Measurements from ENCODE around the gene TNFRSF4. TPM values are rescaled to one million over a fixed set of nuclear protein-coding genes. Genes with fewer than 3 reads are reported as not detected.
A peak's percentile ranks its signal among the peaks of the same experiment; 100 is the strongest.

TNFRSF4 gene
- total RNA-seq, 1 experiment from 2014 or later = not detected

GRCh38 chr1:1170215-1171091 lies 43.5 kb downstream of the TNFRSF4 start:
- no peak for DNase-seq (ENCODE audit: low read depth)

- DNase-seq (ENCODE audit: low read depth) = no peak
Observed at GRCh38 chr1:1169429-1170214, 44.3 kb downstream of the TNFRSF4 start.

GRCh38 chr1:1168451-1169411 lies 45.2 kb downstream of the TNFRSF4 start:
- DNase-seq (ENCODE audit: low read depth) = no peak

GRCh38 chr1:1167841-1168450 lies 46.0 kb downstream of the TNFRSF4 start:
- no peak for DNase-seq (ENCODE audit: low read depth)

- no peak for DNase-seq (ENCODE audit: low read depth)
Observed at GRCh38 chr1:1167398-1167821, 46.5 kb downstream of the TNFRSF4 start.

- DNase-seq (ENCODE audit: low read depth) = no peak
Observed at GRCh38 chr1:1166642-1167397, 47.1 kb downstream of the TNFRSF4 start.

GRCh38 chr1:1165900-1166421 lies 48.0 kb downstream of the TNFRSF4 start:
- DNase-seq (ENCODE audit: low read depth) = no peak

- no peak for DNase-seq (ENCODE audit: low read depth)
Observed at GRCh38 chr1:1165485-1165884, 48.5 kb downstream of the TNFRSF4 start.

- peak; percentile 58 for DNase-seq (ENCODE audit: low read depth)
Observed at GRCh38 chr1:1164701-1165451, 49.1 kb downstream of the TNFRSF4 start.

GRCh38 chr1:1164361-1164700 lies 49.6 kb downstream of the TNFRSF4 start:
- DNase-seq (ENCODE audit: low read depth) = no peak

GRCh38 chr1:1163538-1164070 lies 50.3 kb downstream of the TNFRSF4 start:
- DNase-seq (ENCODE audit: low read depth) = no peak

- DNase-seq (ENCODE audit: low read depth) = no peak
Observed at GRCh38 chr1:1162597-1163537, 51.1 kb downstream of the TNFRSF4 start.

- no peak for DNase-seq (ENCODE audit: low read depth)
Observed at GRCh38 chr1:1161683-1162079, 52.3 kb downstream of the TNFRSF4 start.

Other genes with a start within 250 kb of the TNFRSF4 start
- 0.11 and 3.8 TPM in 2 replicates for gene PLEKHN1, start 247.7 kb downstream of the TNFRSF4 start, total RNA-seq (2014; rRNA removed; shearing (Covaris generic))
- not detected in 2 replicates for gene PERM1, start 232.1 kb downstream of the TNFRSF4 start, total RNA-seq (2014; rRNA removed; shearing (Covaris generic))
- 30.1 and 36.3 TPM in 2 replicates for gene HES4, start 214.1 kb downstream of the TNFRSF4 start, total RNA-seq (2014; rRNA removed; shearing (Covaris generic))
- 219 and 238 TPM in 2 replicates for gene ISG15, start 200.7 kb downstream of the TNFRSF4 start, total RNA-seq (2014; rRNA removed; shearing (Covaris generic))
- 66.6 and 72.0 TPM in 2 replicates for gene AGRN, start 194.0 kb downstream of the TNFRSF4 start, total RNA-seq (2014; rRNA removed; shearing (Covaris generic))
- gene RNF223, start 139.8 kb downstream of the TNFRSF4 start, total RNA-seq (2014; rRNA removed; shearing (Covaris generic)) = not detected in 2 replicates
- gene C1orf159, start 98.1 kb downstream of the TNFRSF4 start, total RNA-seq (2014; rRNA removed; shearing (Covaris generic)) = 14.8 and 19.1 TPM in 2 replicates
- not detected in 2 replicates for gene TTLL10, start 40.3 kb downstream of the TNFRSF4 start, total RNA-seq (2014; rRNA removed; shearing (Covaris generic))
- gene TNFRSF18, start 7.6 kb downstream of the TNFRSF4 start, total RNA-seq (2014; rRNA removed; shearing (Covaris generic)) = 0.89 and 1.9 TPM in 2 replicates
- gene SDF4, start 17.8 kb upstream of the TNFRSF4 start, total RNA-seq (2014; rRNA removed; shearing (Covaris generic)) = 84.4 and 91.8 TPM in 2 replicates
- gene B3GALT6, start 18.1 kb upstream of the TNFRSF4 start, total RNA-seq (2014; rRNA removed; shearing (Covaris generic)) = 44.5 and 49.1 TPM in 2 replicates
- gene C1QTNF12, start 32.6 kb upstream of the TNFRSF4 start, total RNA-seq (2014; rRNA removed; shearing (Covaris generic)) = 0.36 TPM in 1 of 2 replicates, not detected in the other
- gene UBE2J2, start 59.7 kb upstream of the TNFRSF4 start, total RNA-seq (2014; rRNA removed; shearing (Covaris generic)) = 82.1 and 87.3 TPM in 2 replicates
- gene SCNN1D, start 66.3 kb upstream of the TNFRSF4 start, total RNA-seq (2014; rRNA removed; shearing (Covaris generic)) = 0.71 and 0.86 TPM in 2 replicates
- 17.5 and 19.3 TPM in 2 replicates for gene ACAP3, start 93.8 kb upstream of the TNFRSF4 start, total RNA-seq (2014; rRNA removed; shearing (Covaris generic))
- 18.8 and 39.8 TPM in 2 replicates for gene PUSL1, start 94.4 kb upstream of the TNFRSF4 start, total RNA-seq (2014; rRNA removed; shearing (Covaris generic))
- gene INTS11, start 110.5 kb upstream of the TNFRSF4 start, total RNA-seq (2014; rRNA removed; shearing (Covaris generic)) = 76.5 and 95.7 TPM in 2 replicates
- gene CPTP, start 110.6 kb upstream of the TNFRSF4 start, total RNA-seq (2014; rRNA removed; shearing (Covaris generic)) = 7.0 and 12.9 TPM in 2 replicates
- under 0.01 TPM in 1 of 2 replicates, not detected in the other for gene TAS1R3, start 117.1 kb upstream of the TNFRSF4 start, total RNA-seq (2014; rRNA removed; shearing (Covaris generic))
- 44.4 and 65.5 TPM in 2 replicates for gene DVL1, start 135.3 kb upstream of the TNFRSF4 start, total RNA-seq (2014; rRNA removed; shearing (Covaris generic))
- 0.23 TPM in 1 of 2 replicates, not detected in the other for gene MXRA8, start 144.4 kb upstream of the TNFRSF4 start, total RNA-seq (2014; rRNA removed; shearing (Covaris generic))
- 267 and 308 TPM in 2 replicates for gene AURKAIP1, start 161.1 kb upstream of the TNFRSF4 start, total RNA-seq (2014; rRNA removed; shearing (Covaris generic))
- 58.8 and 81.7 TPM in 2 replicates for gene CCNL2, start 185.2 kb upstream of the TNFRSF4 start, total RNA-seq (2014; rRNA removed; shearing (Covaris generic))
- 303 and 385 TPM in 2 replicates for gene MRPL20, start 193.1 kb upstream of the TNFRSF4 start, total RNA-seq (2014; rRNA removed; shearing (Covaris generic))
- not detected in 2 replicates for gene ANKRD65, start 207.1 kb upstream of the TNFRSF4 start, total RNA-seq (2014; rRNA removed; shearing (Covaris generic))
- gene VWA1, start 221.5 kb upstream of the TNFRSF4 start, total RNA-seq (2014; rRNA removed; shearing (Covaris generic)) = 2.2 and 5.7 TPM in 2 replicates
- gene ATAD3C, start 235.5 kb upstream of the TNFRSF4 start, total RNA-seq (2014; rRNA removed; shearing (Covaris generic)) = 0.06 and 0.29 TPM in 2 replicates

Data from Daoy (cell line).